Chondrocyte (in vitro differentiated cells): ENCODE measurements around the gene FOXP1. TPM values are rescaled to one million over a fixed set of nuclear protein-coding genes. Genes with fewer than 3 reads are reported as not detected.
A peak's percentile ranks its signal among the peaks of the same experiment; 100 is the strongest.

Experiments
- DNase-seq: peaks from one replicate; pipeline ENCODE4 v3.0.0; 2021; ENCODE audit warnings: mixed read lengths, low spot score
- H3K27ac Mint-ChIP-seq: one replicate; pipeline ENCODE4 v1.8.0; 2021; ENCODE audit warnings: mild to moderate bottlenecking, moderate library complexity, mixed read lengths; ENCODE audit not compliant: unreplicated experiment
- H3K27me3 Mint-ChIP-seq: 2 replicates; pipeline ENCODE4 v1.8.0; 2021; ENCODE audit warnings: low read depth, mixed read lengths
- H3K36me3 Mint-ChIP-seq: 2 replicates; pipeline ENCODE4 v1.8.0; 2021; ENCODE audit warnings: low read depth, mixed read lengths
- H3K4me1 Mint-ChIP-seq: 2 replicates; pipeline ENCODE4 v1.8.0; 2021; ENCODE audit warnings: low read depth, mild to moderate bottlenecking, mixed read lengths
- H3K4me3 Mint-ChIP-seq: one replicate; pipeline ENCODE4 v1.8.0; 2021; ENCODE audit warnings: mild to moderate bottlenecking, moderate library complexity, mixed read lengths; ENCODE audit not compliant: unreplicated experiment
- H3K9me3 Mint-ChIP-seq: 2 replicates; pipeline ENCODE4 v1.8.0; 2021; ENCODE audit warnings: low read depth, mixed read lengths
- CTCF ChIP-seq: fragments of 200-600 bp; sonication (generic); IDR thresholded peaks from 2 replicates; pipeline ENCODE4 v1.5.0; 2021; ENCODE audit warnings: antibody characterized with exemption, mild to moderate bottlenecking, moderate library complexity
- total RNA-seq: library from RNA; stranded (reverse); gene quantifications from 3 replicates; pipeline ENCODE4 v1.2.1, GENCODE V29; 2021

The FOXP1 gene
- total RNA-seq, 1 donor from 2014 or later, result 206 TPM

GRCh38 chr3:71160785-71161546 is 422.6 kb downstream of the FOXP1 start:
- Mint-ChIP-seq H3K4me1 (peaks cover 74% of the 10 kb centered on the region), H3K9me3 (peaks cover 5% of the 10 kb centered on the region), H3K27ac (peak overlapping the region; percentile 60), H3K27me3 (no peaks in the 10 kb centered on the region), H3K4me3 (no peak overlapping the region), H3K36me3 (peaks cover 2% of the 10 kb centered on the region)
- DNase-seq, result no peak
- TF ChIP-seq CTCF, result no peak

- no peak for DNase-seq
- Mint-ChIP-seq H3K9me3 (peaks cover 3% of the 10 kb centered on the region), H3K4me1 (peaks cover 32% of the 10 kb centered on the region), H3K4me3 (no peak overlapping the region), H3K36me3 (peaks cover 2% of the 10 kb centered on the region), H3K27ac (no peak overlapping the region), H3K27me3 (no peaks in the 10 kb centered on the region)
- no peak for TF ChIP-seq CTCF
These were observed 427.4 kb downstream of the FOXP1 start for GRCh38 chr3:71156062-71156665.

GRCh38 chr3:71154846-71155245 is 428.7 kb downstream of the FOXP1 start:
- peaks cover 2% of the 10 kb centered on the region for H3K36me3 Mint-ChIP-seq
- no peak overlapping the region for H3K4me3 Mint-ChIP-seq
- H3K9me3 Mint-ChIP-seq, result no peaks in the 10 kb centered on the region
- peaks cover 34% of the 10 kb centered on the region for H3K4me1 Mint-ChIP-seq
- no peak for TF ChIP-seq CTCF
- no peak overlapping the region for H3K27ac Mint-ChIP-seq
- no peak for DNase-seq
- no peaks in the 10 kb centered on the region for H3K27me3 Mint-ChIP-seq

- DNase-seq, result no peak
- no peaks in the 10 kb centered on the region for H3K9me3 Mint-ChIP-seq
- no peak overlapping the region for H3K4me3 Mint-ChIP-seq
- H3K27ac Mint-ChIP-seq, result no peak overlapping the region
- no peak for TF ChIP-seq CTCF
- H3K36me3 Mint-ChIP-seq, result peaks cover 2% of the 10 kb centered on the region
- no peaks in the 10 kb centered on the region for H3K27me3 Mint-ChIP-seq
- H3K4me1 Mint-ChIP-seq, result peaks cover 30% of the 10 kb centered on the region
These were observed 429.8 kb downstream of the FOXP1 start for GRCh38 chr3:71153713-71154112.

- Mint-ChIP-seq H3K36me3 (peaks cover 2% of the 10 kb centered on the region), H3K27ac (no peak overlapping the region), H3K27me3 (no peaks in the 10 kb centered on the region), H3K9me3 (no peaks in the 10 kb centered on the region), H3K4me3 (no peak overlapping the region), H3K4me1 (peaks cover 30% of the 10 kb centered on the region)
- no peak for TF ChIP-seq CTCF
- DNase-seq, result no peak
These were observed 430.6 kb downstream of the FOXP1 start for GRCh38 chr3:71152892-71153265.
